ENCODE results near the gene PCBD1. TPM values are rescaled to one million over a fixed set of nuclear protein-coding genes. Genes with fewer than 3 reads are reported as not detected.
"Not testable (repeated sequence)": the region's sequence is repeated elsewhere in the genome, so short reads cannot be mapped to it uniquely, and the experiment has no call there.

Gene PCBD1
- total RNA-seq, 4 donors from 2014 or later, result 15.9 to 37.3 (median 21.3) TPM

DNA sequence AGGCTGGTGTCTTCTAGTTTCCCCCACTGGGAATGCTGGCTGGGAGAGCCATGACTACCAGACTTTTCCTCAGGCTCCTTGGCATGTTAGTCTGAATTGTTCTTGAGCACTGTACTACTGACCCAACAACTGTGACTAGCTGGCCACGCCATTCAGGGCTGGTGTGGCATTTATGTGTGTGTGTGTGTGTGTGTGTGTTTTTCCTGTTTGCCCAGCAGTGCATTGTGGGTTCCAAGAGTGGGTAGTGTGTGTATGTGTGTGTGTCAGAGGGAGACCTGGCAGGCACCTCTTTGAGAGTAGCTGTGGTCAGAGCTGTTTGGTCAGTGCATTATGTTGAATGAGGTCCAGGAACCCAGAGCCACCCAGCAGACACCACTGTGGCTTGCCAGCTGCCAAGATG, 9.2 kb downstream of the PCBD1 start:
- TF ChIP-seq, protein P1, sequence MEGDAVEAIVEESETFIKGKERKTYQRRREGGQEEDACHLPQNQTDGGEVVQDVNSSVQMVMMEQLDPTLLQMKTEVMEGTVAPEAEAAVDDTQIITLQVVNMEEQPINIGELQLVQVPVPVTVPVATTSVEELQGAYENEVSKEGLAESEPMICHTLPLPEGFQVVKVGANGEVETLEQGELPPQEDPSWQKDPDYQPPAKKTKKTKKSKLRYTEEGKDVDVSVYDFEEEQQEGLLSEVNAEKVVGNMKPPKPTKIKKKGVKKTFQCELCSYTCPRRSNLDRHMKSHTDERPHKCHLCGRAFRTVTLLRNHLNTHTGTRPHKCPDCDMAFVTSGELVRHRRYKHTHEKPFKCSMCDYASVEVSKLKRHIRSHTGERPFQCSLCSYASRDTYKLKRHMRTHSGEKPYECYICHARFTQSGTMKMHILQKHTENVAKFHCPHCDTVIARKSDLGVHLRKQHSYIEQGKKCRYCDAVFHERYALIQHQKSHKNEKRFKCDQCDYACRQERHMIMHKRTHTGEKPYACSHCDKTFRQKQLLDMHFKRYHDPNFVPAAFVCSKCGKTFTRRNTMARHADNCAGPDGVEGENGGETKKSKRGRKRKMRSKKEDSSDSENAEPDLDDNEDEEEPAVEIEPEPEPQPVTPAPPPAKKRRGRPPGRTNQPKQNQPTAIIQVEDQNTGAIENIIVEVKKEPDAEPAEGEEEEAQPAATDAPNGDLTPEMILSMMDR (IDR thresholded peaks at IDR 0.05), result no peak
- no peak for TF ChIP-seq POLR2A (IDR thresholded peaks at IDR 0.05)
- WGBS, 2 donors, result 61 to 77% methylated on average over 1 of the region's 1 CpG
- no peak overlapping the region for H3K4me3 ChIP-seq (ENCODE audit: low read depth, poor library complexity, severe bottlenecking)
- intact Hi-C loops (cut with DNase I; ENCODE audit: low total_unique reads), result loop anchor here (5.0 kb wide), 1 partner anchor 327 kb away; no protein-coding TSS in a partner anchor
- no peak for DNase-seq (ENCODE audit: low spot score in 2 of 2)

DNA sequence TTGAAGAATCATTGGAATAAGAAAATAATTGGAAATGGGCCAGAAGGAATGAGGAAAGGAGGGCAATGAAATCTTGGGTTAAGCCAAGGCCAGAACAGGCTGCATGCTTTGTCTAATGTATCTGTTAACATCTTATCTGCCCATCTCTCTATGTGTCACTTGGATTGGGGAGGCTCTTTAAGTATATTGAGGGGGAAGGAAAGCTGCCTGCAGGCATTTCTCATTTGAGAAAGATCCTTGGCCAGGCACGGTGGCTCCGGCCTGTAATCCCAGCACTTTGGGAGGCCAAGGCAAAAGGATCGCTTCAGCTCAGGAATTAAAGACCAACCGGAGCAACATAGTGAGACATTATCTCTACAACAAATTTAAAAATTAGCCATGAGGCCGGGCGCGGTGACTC, 14.3 kb downstream of the PCBD1 start:
- intact Hi-C loops (cut with DNase I; ENCODE audit: low total_unique reads), result no loop called here
- WGBS, 2 donors, result 78 to 84% methylated on average over 7 of the region's 7 CpGs
- TF ChIP-seq, protein P1 (IDR thresholded peaks at IDR 0.05), result no peak
- no peak for TF ChIP-seq POLR2A (IDR thresholded peaks at IDR 0.05)
- DNase-seq (ENCODE audit: low spot score in 2 of 2), result no peak
- no peak overlapping the region for H3K4me3 ChIP-seq (ENCODE audit: low read depth, poor library complexity, severe bottlenecking)

DNA sequence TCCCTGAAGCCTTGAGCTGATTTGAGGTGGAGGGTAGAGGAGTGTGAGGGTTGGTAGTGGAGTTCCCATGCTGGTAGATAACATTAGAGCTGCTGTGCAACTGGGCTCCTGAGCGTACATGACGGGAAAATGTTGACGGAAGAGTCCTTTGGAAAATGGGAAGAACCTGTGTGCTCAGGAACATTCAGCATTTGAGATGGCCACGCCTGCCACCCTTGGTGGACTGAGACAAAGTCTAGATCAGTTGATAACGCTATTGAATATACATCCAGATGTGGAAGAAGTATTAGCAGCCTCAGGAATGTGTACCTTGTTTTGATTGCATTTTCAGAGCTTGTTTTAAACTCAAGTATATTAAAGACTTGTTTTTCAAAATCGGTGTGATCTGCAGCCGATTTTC, 16.1 kb downstream of the PCBD1 start:
- intact Hi-C loops (cut with DNase I; ENCODE audit: low total_unique reads), result no loop called here
- no peak overlapping the region for H3K4me3 ChIP-seq (ENCODE audit: low read depth, poor library complexity, severe bottlenecking)
- WGBS, 2 donors, result 86% methylated on average over 7 of the region's 7 CpGs
- TF ChIP-seq, protein P1 (IDR thresholded peaks at IDR 0.05), result no peak
- TF ChIP-seq POLR2A (IDR thresholded peaks at IDR 0.05), result no peak
- no peak for DNase-seq (ENCODE audit: low spot score in 2 of 2)

DNA sequence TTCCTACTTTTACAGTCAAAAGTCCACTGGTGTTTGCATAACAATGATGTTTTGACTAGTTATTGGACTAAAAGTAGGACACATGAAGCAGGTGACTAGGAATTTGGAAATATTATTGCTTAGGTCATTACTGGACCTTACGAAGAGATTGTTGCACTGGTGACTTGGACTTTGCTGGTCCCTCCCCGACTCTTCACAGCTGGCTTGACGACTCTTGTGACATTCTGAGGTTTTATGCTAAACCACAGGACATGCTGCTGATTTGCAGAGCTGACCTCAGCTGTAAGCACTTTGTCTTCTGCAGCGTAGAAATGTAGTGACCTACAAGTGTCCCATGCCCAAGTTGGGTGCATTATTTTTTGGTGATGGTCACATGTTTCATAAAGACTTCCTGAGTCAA, 21.9 kb downstream of the PCBD1 start:
- DNase-seq (ENCODE audit: low spot score in 2 of 2), result peak in 1 of 2 donors; percentile 36
- intact Hi-C loops (cut with DNase I; ENCODE audit: low total_unique reads), result no loop called here
- 80 to 87% methylated on average over 4 of the region's 4 CpGs for WGBS, 2 donors
- TF ChIP-seq, protein P1 (IDR thresholded peaks at IDR 0.05), result no peak
- TF ChIP-seq POLR2A (IDR thresholded peaks at IDR 0.05), result no peak
- H3K4me3 ChIP-seq (ENCODE audit: low read depth, poor library complexity, severe bottlenecking), result no peak overlapping the region

DNA sequence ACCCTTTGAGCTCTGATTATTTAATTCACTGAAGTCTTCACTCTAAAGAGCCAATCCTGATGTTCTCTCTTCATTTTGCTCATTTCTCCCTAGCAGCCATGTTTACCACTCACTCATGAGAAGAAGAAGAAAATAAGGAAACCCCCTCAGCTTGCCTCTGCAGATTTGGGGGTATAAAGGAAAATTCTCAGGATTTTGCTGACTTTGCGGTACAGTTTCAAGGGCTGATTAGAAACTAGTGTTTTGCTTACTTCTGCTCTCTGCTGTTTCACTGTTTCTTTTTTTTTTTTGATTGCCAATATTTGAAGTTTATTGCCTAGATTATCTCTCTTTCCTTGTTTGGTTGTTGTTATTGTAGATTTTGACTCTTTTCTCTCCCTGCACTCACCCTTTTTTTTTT, 23.4 kb downstream of the PCBD1 start:
- TF ChIP-seq, protein P1 (IDR thresholded peaks at IDR 0.05), result no peak
- TF ChIP-seq POLR2A (IDR thresholded peaks at IDR 0.05), result no peak
- H3K4me3 ChIP-seq (ENCODE audit: low read depth, poor library complexity, severe bottlenecking), result no peak overlapping the region
- intact Hi-C loops (cut with DNase I; ENCODE audit: low total_unique reads), result loop anchor here (5.0 kb wide), 1 partner anchor 378 kb away; no protein-coding TSS in a partner anchor
- DNase-seq (ENCODE audit: low spot score in 2 of 2), result no peak
- 92 to 100% methylated on average over 1 of the region's 1 CpG for WGBS, 2 donors

DNA sequence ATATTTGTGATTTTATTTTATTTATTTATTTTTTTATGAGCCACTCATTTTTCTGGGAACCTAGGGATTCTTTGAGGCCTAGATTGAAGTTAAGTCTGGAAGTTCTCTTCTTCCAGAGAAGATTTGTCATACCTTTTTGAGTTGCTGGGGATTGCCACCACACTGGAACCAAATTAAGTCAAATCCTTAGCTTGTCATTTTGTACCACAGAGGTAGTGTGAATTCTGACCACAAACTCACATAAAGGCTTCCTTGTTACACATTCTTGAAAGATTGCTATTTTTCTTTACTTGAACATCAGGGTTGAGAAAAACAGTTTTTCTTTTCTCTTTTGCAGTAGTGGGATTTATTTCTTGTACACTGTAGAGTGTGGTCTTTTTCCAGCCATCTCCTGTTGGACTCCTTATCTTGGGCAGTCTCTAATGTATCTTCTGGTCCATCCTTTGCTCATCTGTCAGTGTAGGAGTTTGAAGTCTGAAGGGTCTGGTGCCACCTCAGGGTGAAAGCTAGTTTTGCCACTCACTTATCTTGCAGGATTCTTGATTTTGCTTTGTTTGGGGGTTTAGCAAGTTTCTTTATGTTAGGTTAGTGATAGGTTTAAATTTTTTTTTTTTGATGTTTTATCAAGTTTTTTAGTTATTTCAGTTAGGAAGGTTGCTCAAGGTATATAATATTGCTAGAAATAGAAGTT, 24.8 kb downstream of the PCBD1 start:
- intact Hi-C loops (cut with DNase I; ENCODE audit: low total_unique reads), result loop anchor here (5.0 kb wide), 1 partner anchor 376 kb away; no protein-coding TSS in a partner anchor
- no peak for DNase-seq (ENCODE audit: low spot score in 2 of 2)
- H3K4me3 ChIP-seq (ENCODE audit: low read depth, poor library complexity, severe bottlenecking), result no peak overlapping the region
- TF ChIP-seq POLR2A (IDR thresholded peaks at IDR 0.05), result no peak
- TF ChIP-seq, protein P1 (IDR thresholded peaks at IDR 0.05), result no peak

DNA sequence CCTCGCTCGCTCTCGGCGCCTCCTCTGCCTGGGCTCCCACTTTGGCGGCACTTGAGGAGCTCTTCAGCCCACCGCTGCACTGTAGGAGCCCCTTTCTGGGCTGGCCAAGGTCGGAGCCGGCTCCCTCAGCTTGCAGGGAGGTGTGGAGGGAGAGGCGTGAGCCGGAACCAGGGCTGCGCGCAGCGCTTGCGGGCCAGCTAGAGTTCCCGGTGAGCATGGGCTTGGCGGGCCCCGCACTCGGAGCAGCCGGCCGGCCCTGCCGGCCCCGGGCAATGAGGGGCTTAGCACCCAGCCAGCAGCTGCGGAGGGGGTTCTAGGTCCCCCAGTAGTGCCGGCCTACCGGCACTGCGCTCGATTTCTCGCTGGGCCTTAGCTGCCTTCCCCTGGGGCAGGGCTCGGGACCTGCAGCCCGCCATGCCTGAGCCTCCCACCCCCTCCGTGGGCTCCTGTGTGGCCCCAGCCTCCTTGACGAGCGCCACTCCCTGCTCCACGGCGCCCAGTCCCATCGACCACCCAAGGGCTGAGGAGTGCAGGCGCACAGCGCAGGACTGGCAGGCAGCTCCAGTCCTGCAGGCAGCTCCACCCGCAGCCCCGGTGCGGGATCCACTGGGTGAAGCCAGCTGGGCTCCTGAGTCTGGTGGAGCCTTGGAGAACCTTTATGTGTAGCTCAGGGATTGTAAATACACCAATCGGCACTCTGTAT, 26.7 kb downstream of the PCBD1 start:
- 97% methylated on average over 35 to 42 of the region's 42 CpGs for WGBS, 2 donors
- H3K4me3 ChIP-seq (ENCODE audit: low read depth, poor library complexity, severe bottlenecking); DNase-seq (ENCODE audit: low spot score in 2 of 2): not testable (repeated sequence)
- intact Hi-C loops (cut with DNase I; ENCODE audit: low total_unique reads), result loop anchor here (5.0 kb wide), 1 partner anchor 374 kb away; no protein-coding TSS in a partner anchor

All from lower leg skin (tissue), 4 donors.